SK-N-DZ (cell line): ENCODE data around the gene CCDC9.
"Not testable (repeated sequence)": the region's sequence is repeated elsewhere in the genome, so short reads cannot be mapped to it uniquely, and the experiment has no call there.

Experiments used
- DNase-seq: peaks from one replicate; pipeline ENCODE4 v3.0.0-alpha.2; 2015; ENCODE audit warnings: low spot score
- small RNA-seq, 2 experiments: library from RNA; depleted of rRNA; stranded (forward); fragments of <200 nt; gene quantifications; one replicate each; pipeline ENCODE3, GENCODE V24; 2014

CCDC9 gene

DNA sequence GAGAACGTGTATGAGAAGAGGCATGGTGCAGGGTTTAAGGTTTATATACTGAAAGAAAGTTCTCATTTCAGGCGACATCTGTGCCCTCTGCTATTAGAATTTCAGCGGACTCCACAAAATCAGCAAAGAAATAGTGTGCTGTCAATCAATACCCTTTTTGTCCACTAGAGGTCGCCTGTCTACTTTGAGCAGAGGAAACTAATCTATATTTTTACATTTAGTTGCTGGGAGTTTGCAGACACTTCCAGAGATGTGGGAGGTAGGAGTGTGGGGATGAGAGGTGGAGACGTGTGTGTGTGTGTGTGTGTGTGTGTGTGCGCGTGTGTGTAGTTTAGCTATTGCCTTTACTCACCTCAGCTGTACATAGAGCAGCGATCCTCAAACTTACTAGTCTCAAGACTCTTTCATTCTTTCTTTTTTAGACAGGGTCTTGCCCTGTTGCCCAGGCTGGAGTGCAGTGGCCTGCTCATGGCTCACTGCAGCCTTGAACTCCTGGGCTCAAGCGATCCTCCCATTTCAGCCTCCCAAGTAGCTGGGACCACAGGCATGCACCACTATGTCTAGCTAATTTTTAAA, 28.1 kb downstream of the CCDC9 start:
- peak; percentile 41 for DNase-seq

DNA sequence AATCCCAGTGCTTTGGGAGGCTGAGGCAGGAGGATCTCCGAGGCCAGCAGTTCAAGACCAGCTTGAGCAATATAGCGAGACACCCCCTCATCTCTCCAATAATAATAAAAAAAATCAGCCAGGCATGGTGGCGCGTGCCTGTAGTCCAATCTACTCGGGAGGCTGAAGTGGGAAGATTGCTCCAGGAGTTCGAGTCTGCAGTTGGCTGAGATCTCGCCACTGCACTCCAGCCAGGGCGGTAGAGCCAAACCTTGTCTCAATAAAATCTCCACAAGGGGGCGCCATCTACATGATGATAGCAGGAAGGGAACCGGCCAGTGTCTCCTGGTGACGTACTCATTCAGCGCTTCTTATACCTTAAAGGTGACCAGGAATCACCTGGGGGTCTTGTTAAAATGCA, 39.7 kb downstream of the CCDC9 start:
- peak; percentile 65 for DNase-seq

DNA sequence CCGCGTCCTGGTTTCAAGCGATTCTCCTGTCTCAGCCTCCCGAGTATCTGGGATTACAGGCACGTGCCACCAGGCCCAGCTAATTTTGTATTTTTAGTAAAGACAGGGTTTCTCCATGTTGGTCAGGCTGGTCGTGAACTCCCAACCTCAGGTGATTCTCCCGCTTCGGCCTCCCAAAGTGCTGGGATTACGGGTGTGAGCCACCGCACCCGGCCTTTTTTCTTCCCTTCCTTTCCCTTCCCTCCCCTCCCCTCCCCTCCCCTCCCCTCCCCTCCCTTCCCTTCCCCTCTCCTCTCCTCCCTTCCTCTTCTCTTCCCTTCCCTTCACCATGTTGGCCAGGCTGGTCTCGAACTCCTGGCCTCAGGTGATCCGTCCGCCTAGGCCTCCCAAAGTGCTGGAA, 44.5 kb downstream of the CCDC9 start:
- DNase-seq, result not testable (repeated sequence)

DNA sequence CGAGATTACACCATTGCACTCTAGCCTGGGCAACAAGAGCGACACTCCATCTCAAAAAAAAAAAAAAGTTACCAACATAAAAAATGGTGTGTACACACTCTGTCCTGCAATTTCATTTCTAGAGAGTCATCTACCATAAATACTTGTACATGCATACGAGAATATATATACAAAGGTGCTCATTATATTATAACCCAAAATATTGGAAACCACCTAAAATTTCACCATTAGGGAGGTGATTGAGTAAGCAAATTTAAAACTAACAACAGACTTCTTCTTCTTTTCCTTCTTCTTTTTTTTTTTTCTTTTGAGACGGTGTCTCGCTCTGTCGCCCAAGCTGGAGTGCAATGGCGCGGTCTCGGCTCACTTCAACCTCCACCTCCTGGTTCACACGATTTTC, 45.9 kb downstream of the CCDC9 start:
- DNase-seq, result no peak

DNA sequence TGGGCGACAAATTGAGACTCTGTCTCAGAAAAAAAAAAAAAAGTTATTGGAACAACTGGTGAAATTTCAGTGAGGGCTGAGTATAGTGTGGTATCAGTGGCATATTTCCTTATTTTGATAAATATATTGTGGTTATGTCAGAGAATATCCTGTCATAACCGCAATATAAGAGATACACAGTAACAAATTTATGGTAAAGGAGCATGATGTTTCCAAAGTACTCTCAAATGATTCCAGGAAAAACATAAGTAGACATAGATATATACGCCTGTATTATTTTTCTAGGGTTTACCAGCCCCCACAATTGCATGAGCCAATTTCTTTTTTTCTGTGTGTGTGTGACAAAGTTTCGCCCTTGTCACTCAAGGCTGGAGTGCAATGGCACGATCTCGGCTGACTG, 47.6 kb downstream of the CCDC9 start:
- no peak for DNase-seq

DNA sequence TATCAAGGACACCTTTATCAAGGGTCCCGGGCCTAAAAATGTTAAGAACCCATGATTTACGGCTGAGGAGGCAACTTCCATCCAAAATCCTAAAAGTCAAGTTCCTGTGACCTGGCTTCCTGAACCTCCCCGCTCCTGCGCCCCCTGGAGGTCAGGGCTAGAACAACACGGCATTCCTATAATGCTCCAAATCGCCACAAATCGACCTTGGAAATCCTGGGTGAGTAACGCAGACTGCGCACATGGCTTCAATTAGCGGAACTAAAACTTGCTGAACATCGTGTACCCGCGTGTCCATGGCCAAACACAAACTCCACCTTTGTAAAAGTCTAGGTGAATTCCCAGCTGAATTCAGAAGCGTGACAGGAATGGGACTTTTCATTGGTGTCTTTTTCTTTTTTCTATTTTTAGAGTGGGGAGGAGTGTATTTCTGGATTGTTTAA, 49.0 kb downstream of the CCDC9 start:
- peak; percentile 59 for DNase-seq

DNA sequence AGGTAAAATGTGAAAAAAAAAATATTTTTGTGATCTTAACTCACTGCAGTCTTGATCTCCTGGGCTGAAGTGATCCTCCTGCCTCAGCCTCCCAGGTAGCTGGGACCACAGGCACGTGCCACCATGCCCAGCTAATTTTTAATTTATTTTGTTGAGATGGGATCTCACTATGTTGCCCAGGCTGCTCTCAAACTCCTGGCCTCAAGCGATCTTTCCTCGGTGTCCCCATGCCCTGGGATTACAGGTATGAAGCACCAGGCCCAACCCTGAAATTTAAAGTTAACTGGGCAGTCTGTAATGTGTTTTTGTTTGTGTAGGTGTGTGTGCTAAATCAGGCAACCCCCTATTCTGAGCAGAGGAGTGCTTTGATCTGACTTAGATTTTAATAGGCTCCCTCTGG, 50.0 kb downstream of the CCDC9 start:
- DNase-seq, result no peak

DNA sequence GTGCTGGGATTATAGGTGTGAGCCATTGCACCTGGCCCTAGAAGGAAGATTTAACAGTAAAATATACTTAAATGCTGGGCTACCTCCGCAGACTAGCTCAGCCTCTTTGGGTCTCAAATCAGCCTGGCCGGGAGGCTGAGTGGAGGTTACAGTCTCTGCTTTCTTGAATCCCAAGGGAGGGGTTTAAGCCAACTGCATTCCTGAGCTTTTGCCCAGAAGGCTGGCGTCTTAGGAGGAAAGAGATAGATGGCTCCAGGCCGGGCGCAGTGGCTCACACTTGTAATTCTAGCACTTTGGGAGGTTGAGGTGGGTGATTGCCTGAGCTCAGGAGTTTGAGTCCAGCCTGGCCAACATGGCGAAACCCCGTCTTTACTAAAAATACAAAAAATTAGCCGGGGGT, 52.7 kb downstream of the CCDC9 start:
- DNase-seq, result no peak

DNA sequence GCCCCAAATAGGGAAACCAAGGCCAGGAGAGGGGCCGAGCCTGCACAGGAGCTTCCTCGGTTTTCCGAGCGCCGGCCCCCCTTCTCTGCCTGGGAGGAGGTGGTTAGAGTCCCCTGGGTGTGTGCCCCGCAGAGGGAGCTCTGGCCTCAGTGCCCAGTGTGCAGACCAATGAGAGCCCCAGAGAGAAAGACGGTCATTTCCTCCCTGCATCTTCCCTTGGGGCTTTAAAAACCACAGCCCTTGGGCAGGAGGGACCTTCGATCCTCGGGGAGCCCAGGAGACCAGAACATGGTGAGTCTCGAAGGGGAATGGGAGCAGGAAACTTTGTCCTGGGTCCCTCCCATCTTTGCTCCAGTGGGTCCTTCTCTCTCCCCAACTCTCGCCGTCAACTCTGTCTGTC, 53.3 kb downstream of the CCDC9 start, which contains the start of gene C5AR1:
Gene C5AR1, plus strand, starts transcription at position 254 of the 400 bp plus-strand sequence. Its CDS starts 35 bp downstream, at position 289.
- DNase-seq, result no peak

DNA sequence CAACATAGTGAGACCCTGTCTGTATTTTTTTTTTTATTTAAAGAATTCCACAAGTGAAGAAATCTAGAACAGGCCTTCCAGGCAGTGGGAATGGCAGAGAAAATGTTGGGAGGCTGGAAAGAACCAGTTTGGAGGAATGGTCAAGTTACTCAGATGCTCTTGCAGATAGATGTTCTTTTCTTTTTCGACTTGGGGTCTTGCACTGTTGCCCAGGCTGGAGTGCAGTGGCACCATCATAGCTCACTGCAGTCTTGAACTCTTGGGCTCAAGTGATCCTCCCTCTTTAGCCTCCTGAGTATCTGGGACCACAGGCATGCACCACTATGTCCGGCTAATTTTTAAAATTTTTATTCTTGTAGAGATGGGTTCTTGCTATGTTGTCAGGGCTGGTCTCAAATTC, 54.0 kb downstream of the CCDC9 start:
- no peak for DNase-seq

DNA sequence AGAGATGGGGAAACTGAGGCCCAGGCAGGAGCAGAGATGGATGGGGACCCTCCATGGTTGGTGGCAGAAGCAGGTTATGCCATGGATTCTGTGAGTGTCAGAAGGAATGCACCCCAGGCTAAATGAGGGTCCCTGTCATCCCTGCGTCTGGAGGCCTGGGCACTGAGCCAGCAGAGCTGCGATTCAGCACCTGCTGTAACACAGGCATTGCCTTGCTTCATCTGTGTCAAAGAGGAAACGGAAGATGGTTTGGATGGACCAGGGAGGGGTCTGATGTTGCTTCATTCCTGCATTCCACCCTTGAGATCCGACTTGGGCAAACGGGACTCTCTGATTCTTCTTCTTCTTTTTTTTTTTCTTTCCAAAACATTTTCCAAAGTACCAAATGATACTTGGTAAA, 54.5 kb downstream of the CCDC9 start:
- DNase-seq, result no peak

DNA sequence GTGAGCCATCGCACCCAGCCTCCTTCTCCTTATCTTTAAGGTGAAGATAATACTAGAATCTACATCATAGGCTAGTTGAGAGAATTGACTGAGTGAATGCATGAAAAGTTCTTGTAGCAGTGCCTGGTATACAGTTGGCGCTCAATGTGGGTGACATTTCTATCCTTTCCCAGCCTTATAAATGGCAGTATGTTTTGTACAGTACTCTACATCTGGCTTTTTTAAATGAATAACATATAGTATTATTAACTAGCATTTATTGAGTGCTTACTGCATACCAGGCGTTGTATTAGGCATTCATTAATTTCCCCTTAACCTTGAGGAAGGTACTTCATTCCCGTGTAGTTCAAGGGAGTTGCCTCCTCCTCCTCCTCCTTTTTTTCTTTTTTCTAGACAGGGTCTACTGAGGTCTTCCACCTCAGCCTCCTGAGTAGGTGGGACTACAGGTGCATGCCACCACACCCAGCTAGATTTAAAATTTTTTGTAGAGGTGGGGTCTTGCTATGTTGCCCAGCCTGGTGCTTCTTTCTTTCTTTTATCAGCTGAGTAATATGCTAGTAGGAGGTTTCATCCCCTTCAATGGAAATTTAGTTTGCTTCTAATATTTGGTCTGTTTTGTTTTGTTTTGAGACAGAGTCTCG, 56.2 kb downstream of the CCDC9 start:
- DNase-seq, result no peak

DNA sequence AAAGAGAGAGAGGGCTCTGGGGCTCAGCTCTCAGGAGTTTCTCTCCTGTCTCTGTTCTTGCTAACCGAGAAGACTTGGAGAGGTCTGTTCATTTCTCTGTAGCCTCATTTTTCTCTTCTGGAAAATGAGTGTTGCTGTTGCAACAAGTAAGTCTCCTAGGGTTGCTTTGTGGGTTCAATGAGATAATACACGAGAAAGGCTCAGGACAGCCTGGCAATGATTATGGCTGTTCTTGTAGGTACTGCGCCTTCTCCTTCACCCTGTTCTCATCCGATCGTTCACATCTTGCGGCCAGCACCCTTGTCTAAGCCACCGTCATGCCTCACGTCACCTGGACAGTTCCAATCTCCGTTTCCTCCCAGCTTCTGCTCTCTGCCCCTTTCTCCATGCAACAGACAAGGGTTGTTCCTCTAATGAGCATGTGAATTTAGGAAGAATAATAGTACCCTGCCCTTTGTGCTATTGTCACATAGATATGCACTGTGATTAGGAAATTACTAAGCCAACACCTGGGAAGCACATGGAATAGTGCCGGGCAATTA, 57.5 kb downstream of the CCDC9 start:
- no peak for DNase-seq

DNA sequence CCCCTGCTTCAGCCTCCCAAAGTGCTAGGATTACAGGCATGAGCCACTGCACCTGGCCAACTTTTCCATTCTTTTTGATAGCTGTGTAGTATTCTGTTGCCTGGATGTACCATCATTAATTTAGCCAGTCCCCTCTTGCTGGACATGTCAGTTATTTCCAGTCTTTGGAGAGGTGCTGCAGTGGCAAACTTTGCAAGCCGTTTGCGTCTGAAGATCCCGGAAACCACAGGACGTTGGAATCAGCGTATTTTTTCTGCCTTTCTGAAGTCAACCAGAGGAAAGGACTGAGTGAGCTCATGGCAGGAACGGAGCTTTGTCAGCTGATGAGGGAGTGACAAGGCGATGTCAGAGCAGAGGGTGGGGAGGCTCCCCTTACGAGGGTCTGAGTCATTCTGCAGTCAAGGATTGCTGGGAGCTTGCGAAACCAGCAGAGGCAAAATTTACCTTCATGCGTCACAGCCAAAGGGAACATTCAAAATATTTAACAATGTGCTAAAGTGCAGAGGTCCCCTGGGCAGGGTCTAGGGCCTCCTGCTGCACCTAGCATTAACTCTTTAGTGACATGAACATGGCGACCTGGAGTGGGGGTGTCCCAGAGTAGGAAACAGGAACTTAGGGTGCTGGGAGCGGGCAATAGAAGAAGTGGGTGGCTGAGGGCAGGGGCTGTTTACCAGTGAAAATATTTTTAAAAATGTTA, 58.9 kb downstream of the CCDC9 start:
- DNase-seq, result no peak

DNA sequence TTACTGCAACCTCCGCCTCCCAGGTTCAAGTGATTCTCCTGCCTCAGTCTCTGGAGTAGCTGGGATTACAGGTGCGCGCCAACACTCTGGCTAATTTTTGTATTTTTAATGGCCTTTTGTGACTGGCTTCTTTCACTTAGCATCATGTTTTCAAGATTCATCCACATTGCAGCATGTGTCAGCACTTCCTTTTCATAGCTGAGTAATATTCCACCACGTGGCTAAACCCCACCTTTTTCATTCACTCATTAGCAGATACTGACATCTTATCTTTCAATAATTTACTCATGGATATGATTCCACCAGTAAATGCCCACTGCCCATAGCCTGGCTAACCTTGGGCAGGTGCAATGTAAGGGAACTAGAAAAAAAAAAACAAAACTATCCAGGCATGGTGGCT, 60.2 kb downstream of the CCDC9 start:
- DNase-seq, result no peak

DNA sequence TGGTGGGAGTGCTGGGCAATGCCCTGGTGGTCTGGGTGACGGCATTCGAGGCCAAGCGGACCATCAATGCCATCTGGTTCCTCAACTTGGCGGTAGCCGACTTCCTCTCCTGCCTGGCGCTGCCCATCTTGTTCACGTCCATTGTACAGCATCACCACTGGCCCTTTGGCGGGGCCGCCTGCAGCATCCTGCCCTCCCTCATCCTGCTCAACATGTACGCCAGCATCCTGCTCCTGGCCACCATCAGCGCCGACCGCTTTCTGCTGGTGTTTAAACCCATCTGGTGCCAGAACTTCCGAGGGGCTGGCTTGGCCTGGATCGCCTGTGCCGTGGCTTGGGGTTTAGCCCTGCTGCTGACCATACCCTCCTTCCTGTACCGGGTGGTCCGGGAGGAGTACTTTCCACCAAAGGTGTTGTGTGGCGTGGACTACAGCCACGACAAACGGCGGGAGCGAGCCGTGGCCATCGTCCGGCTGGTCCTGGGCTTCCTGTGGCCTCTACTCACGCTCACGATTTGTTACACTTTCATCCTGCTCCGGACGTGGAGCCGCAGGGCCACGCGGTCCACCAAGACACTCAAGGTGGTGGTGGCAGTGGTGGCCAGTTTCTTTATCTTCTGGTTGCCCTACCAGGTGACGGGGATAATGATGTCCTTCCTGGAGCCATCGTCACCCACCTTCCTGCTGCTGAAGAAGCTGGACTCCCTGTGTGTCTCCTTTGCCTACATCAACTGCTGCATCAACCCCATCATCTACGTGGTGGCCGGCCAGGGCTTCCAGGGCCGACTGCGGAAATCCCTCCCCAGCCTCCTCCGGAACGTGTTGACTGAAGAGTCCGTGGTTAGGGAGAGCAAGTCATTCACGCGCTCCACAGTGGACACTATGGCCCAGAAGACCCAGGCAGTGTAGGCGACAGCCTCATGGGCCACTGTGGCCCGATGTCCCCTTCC, 63.9 kb downstream of the CCDC9 start:
- DNase-seq, result no peak

Small RNA genes lying within 50 kb of the gene (small RNA-seq; reads per million reads assigned to genes)
- 0 reads per million in 2 experiments for gene MIR3190
